Right ventricle myocardium superior (tissue), 1 donor: ENCODE measurements around the gene MED13. TPM values are rescaled to one million over a fixed set of nuclear protein-coding genes. Genes with fewer than 3 reads are reported as not detected.

Source experiments
- ATAC-seq: fragments of 200-7000 bp; cut with Tn5 transposase; one replicate; pipeline ENCODE4 v1.9.1; 2020; ENCODE audit warnings: mild to moderate bottlenecking; ENCODE audit not compliant: poor library complexity
- DNase-seq: peaks from one replicate; pipeline ENCODE4 v3.0.0-alpha.2; 2020
- intact Hi-C: fragments of 100-400 bp; cut with DNase I; formaldehyde crosslinking; loops from one replicate; pipeline ENCODE4 v1.11.2; 2022
- total RNA-seq: library from RNA; stranded (reverse); fragmentation: NEBNext Ultra II Directional; extraction: Animal tissue kit (Norgen Biotek cat#: 25700); gene quantifications from one replicate; pipeline ENCODE4 v1.2.1, GENCODE V29; 2021
- donor health status: DM: no; HTN: yes; CAD: no; lungs with severe emphysema.

The MED13 gene
- total RNA-seq, 1 donor from 2014 or later: 25.1 TPM

DNA sequence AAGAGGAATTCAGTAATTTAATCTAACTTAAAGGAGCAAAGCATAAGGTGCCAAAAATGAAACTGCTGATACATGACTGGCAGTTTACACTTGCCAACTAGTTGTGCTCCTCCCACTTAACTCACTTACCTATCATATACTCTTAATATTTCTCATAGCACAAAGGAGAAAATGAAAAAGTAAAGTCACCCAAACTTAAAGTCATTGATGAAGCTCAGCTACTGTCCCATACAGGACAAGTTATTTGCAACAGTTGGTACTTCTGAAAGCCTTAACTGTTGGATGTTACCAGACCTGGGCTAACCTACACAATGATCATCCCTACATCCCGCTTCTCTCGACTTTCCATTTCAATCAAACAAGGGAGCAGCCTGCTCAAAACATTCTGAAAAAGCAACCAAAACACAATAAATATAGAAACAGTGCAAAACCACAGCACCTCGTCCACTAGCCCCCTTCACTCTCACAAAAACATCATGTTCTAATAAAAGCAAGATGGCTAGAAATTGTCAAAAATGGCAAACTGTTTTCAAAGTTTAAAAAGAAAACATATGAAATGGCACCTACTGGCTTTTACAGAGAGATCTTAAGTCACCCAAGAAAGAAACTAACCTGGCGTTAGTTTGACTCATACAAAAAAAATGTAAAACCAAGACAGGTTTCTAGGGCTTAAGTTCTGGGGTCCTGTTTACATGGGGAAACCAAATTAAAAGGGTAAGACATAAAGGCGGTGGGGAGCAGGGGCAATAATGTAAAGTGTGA, 868 bp downstream of the MED13 start:
- ATAC-seq: no peak

DNA sequence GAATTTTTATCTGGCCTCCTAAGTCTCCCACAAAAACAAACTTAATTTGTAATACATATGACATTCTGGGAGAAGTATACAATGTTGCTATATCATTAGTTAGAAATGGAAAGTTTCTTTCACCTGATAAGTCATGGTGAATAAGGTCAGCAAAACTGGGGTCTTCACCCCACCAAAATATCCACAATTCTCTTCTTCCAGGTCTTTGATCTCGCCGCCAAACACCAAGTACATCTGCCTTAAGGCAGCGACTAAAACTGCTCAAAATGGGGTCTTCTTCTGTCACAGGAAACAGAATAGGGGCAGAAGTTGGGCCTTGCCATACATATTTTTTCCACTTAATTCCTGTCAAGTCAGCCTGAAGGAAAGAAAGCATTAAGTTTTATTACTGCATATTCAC, 2.1 kb downstream of the MED13 start:
- intact Hi-C loops: loop anchor here (10.0 kb wide), 1 partner anchor 648 kb away; no protein-coding TSS in a partner anchor
- no peak for ATAC-seq
- no peak for DNase-seq

More for the DNA sequence above, 868 bp downstream of the MED13 start:
- DNase-seq: no peak
- intact Hi-C loops: loop anchor here (10.0 kb wide), 1 partner anchor 649 kb away; no protein-coding TSS in a partner anchor

DNA sequence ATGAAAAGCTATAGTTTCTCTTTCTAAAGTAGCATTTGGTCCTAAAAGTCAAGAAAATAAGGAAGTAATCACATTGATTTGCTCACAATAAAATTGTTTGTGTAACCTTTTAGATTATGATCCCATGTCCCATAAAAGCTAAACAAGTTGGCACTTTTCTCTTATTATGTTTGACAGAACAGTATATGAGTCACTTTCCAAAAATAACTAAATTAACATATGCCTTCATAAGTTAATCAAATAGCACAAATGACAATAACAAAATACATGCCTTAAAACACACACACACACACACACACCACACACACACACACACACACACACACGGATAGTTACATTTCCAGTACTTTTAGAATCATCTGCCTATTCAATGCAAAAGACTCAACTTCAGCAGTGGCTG, 2.8 kb downstream of the MED13 start:
- intact Hi-C loops: loop anchor here (10.0 kb wide), 1 partner anchor 648 kb away; no protein-coding TSS in a partner anchor
- no peak for ATAC-seq
- no peak for DNase-seq

DNA sequence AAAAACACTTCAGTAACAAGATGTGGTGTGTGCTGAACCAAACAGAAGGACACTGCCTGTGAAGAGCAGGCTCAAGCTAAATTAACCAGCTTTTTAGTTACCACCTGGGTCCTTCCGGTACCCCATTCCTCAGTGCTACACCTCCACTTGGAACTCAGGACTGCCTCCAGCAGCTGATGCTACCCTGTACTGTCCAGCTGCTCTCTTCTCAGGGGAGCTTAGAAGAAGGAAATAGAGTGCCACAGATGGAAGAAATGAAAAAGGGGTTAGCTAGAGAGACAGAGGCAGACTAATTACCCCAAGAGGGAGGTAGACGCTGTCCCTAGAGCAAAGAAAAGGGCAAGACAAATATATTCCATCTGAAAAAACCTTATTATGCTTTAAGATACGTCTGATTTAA, 5.7 kb downstream of the MED13 start:
- ATAC-seq (no peak), DNase-seq (no peak)
- intact Hi-C loops: no loop called here

DNA sequence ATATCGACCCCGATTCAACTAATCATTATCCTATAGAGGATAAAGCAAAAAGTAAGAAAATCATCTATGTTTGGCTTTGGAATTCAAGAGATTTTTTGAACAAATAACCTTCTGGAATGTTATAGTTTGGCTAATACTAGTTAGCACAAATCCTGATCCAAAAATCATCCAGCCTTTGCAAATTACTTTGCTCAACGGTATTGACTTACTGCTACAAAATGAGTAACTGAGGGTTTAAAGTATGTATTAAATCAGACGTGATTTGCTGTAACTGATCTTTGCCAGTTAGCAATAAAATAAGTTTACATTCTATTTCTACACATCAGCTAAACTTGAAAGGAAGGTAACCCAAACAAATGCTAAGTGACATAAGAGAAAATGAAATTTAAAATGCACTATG, 6.5 kb downstream of the MED13 start:
- intact Hi-C loops: no loop called here
- ATAC-seq (no peak), DNase-seq (no peak)

DNA sequence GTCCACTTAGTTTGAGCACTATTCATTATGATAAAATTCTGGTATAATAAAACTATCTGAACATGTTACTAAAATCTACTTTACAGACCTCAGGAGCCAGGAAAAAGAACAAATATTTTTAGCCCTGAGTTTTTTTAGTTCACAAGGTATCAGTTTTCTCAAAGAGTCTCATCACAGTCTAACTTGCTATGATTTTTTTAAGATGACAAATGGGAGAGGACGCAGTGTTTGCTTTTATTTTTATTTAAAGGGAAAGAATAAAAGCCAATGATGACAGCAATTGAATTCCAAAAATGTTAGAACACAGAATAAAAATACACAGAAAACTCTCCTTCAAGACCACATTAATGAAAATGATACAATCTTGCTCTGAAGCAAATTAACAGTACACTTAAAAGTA, 7.4 kb downstream of the MED13 start:
- intact Hi-C loops: no loop called here
- ATAC-seq (no peak), DNase-seq (no peak)

DNA sequence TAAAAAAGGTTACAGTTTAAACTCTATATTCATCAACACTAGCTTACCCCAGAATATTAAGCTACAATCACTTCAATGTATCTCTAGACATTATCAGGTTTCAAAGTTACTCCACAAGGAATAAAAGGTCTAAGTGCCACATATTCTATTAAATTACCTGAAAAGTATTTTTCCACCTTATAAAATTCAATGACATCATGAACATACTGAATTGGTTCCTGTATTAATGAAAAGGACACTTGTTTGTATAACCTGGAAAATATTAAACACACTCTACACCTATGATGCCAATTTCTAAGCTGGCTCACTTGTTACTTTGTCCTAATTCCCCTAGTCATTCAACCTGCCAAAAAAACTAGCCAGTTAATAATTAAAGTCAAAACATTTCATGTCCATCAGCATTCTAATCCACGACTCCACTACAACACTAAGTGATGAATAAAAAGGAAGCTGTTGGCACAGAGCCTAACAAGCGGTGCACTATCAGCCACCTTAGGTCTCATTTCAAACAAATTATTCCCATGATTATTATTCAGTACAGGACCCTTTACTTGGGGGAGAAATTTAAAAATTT, 12.2 kb downstream of the MED13 start:
- intact Hi-C loops: no loop called here
- no peak for DNase-seq
- ATAC-seq: no peak

DNA sequence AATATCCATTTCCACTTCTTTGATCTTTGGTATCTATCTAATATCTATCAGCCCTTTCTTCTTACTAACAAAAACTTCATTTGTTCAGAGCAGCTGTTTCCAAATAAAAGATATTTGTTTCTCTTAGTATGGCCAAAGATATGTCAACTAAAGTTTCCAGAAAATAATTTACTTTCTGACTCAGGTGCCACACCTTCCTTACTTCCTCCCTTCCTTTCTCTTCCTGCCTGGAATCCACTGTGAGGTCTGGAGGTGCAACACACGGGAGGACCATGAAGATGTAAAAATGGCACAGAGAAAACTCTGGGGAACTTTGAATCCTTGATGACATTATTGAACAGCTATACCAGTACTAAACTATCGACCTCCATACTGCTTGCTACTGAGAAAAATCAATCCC, 14.0 kb downstream of the MED13 start:
- intact Hi-C loops: no loop called here

DNA sequence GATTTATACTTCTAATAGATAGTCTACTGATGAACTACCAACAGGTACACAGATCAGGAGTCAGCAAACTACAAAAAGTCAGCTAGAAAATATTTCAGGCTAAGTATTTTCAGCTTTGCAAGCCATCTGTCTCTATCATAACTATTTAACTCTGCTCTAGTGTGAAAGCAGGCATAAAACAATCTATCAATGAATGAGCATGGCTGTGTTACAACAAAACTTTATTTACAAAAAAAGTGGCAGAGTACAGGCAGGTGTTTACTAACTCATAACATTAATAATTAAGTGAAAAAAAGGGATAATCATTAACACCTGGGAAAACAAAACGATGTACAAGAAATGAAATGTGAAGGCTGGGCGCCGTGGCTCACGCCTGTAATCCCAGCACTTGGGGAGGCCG, 15.8 kb downstream of the MED13 start:
- DNase-seq (no peak), ATAC-seq (no peak)
- intact Hi-C loops: no loop called here

More for the DNA sequence above, 14.0 kb downstream of the MED13 start:
- no peak for DNase-seq
- ATAC-seq: no peak

DNA sequence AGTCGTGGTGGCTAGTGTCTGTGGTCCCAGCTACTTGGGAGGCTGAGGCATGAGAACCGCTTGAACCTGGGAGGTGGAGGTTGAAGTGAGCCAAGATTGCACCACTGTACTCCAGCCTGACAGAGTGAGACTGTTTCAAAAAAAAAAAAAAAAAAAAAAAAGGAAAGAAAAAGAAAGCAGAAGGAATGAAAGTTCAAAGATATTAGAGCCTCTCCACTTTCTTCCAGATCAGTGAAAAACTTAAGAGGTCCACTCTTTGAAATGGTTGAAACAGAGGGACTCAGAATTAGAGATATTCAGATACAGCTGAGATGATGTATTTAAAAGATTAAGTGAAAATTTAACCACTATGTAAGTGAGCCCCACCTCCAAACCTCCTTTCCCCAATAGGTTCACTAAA, 16.8 kb downstream of the MED13 start:
- intact Hi-C loops: no loop called here
- no peak for DNase-seq
- no peak for ATAC-seq

DNA sequence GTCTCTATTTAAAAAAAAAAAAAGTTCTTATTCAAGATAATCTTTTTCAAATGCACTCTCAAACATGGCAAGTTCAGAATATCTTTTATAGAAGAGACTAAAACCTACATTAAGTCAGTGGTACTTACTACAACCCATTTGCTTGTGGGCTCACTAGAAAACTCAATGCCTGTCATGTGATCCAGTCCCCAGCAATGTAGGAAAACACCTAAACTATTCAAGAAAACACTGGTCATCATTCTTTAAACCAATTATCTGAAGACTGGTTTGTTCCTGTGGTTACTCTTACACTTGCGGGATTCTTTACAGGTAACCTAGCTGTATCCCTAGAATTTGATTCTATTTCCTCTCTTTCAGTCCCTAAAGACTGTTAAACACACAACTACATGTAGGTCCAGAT, 19.6 kb downstream of the MED13 start:
- ATAC-seq: no peak
- DNase-seq: no peak
- intact Hi-C loops: no loop called here

DNA sequence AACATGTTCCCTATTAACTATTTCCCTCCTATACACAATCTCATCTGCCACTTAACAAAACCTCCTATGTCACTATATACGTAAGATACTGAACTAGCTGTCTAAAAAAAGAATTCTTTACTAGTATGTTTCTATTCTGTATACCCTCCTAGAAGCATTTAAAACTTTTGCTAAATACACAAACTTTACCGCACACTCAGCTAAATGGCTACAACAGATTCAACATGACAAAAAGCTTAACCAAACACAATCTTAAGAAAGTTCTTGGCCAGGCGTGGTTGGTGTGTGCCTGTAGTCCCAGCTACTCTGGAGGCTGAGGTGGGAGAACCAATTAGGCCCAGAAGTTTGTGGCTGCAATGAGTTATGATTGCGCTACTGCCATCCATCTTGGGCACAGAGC, 20.0 kb downstream of the MED13 start:
- intact Hi-C loops: no loop called here
- DNase-seq: no peak
- no peak for ATAC-seq

DNA sequence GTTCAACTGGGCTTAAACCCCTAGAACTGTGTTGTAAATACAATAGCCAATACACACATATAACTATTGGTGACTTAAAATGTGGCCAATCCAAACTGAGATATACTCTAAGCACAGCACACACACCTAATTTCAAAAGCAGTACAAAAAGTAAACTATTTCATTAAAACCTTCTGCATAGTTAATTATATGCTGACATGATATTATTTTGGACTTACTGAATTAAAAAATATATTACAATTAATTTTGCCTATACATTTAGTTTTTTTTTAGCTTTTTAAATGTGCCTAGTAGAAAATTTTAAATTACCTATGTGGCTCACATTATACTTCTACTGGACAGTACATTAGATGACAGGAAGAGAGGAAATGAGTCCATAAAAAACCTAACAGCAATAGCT, 21.5 kb downstream of the MED13 start:
- no peak for DNase-seq
- ATAC-seq: no peak
- intact Hi-C loops: no loop called here

DNA sequence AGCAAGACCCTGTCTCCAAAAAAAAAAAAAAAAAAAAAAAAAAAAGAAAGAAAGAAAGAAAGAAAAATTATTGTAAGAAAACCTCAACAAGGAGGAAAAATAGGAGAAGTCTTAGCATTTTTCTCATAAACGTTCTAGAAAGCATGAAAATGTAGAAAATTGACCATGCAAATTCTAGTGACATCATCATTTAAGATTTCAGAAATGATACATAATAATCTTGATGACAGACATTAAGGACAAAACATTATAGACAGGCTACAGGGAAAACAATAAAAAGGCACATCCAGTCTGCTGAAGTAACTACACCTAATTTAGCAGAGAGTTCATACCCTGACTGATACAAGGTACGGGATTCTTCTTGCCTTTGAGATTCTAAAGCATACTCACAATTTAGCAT, 21.9 kb downstream of the MED13 start:
- intact Hi-C loops: no loop called here
- no peak for ATAC-seq
- DNase-seq: no peak

DNA sequence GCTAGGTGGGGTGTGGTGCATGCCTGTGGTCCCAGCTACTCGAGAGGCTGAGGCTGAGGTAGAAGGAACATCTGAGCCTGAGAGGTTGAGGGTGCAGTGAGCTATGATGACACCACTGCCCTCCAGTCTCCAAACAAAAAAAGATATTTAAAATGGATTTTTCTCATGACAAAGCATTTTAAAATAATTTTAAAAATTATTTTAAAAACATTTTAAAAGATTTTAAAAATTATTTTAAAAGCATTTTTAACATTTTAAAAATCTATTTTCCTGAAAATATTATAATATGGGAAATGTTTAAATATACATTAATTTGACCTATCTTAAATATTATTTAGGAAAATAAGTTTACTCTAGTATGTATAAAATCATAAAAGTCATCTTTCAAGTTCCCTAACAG, 26.8 kb downstream of the MED13 start:
- DNase-seq: no peak
- ATAC-seq: peak; percentile 34
- intact Hi-C loops: no loop called here

DNA sequence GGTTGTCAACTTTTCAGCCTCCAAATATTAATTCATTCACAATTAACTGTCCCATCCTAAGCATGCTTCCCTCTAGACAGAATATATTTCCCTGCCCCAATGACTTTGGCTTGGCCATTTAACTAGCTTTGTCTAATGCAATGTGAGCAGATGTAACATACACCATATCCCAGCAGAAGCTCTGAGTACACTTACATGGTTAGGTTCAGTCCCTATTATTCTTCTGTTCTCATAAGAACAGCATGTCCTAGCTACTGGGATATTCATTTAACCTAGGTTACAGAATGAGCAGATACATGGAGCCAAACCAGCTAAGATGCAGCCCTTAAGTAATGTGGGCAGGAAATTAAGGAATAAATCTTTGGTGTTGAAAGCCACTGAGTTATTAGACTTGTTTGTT, 31.8 kb downstream of the MED13 start:
- ATAC-seq (no peak), DNase-seq (no peak)
- intact Hi-C loops: no loop called here

DNA sequence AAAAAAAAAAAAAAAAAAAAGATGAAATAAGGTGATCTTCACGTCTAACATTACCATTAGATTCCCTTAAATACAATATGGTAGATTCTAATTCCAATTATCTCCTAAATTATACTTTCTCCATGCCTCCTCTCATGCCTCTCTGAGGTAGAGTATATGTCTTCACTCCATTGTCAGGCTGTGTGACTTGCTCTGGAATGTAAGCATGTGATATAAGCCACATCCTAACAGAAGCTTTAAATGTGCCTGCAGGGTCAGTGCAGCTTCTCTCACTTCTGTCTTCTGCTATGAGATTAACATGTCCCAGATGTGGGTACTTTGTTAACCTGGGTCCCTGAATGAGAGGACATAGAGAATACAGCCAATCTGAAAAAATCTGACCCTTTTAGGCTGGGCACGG, 32.6 kb downstream of the MED13 start:
- ATAC-seq: peak; percentile 25
- no peak for DNase-seq
- intact Hi-C loops: no loop called here

DNA sequence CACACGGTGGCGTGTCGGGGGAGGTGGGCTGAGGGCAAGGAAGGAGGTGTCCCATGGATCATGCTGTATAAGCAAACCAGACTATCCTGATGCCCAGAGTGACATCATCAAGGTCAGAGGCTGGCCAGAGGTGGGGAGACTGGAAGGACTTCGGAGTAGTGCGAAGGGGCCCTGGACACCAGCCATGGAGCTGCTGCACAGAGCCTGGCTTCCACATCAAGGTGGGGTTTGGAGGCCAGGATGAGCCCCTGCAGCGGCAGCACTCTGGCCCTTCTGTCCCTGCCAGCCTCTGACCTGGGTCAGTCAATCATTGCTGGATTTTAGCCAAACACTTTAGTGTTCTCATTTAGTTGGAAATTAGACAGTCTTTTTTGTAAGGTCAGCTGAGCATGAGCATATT, 34.8 kb downstream of the MED13 start:
- DNase-seq (no peak), ATAC-seq (no peak)
- intact Hi-C loops: no loop called here

DNA sequence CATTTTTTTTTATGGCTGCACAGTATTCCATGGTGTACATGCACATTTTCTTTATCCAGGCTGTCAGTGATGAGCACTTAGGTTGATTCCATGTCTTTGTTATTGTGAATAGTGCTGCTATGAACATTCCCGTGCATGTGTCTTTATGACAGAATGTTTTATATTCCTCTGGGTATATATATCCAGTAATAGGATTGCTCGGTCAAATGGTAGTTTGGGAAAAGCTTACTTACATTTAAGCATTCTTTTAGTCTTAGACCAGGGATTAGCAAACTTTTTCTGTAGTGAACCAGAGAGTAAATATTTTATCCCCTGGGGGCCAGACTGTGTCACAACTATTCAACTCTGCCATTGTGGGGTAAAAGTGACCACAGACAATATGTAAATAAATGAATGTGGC, 40.2 kb downstream of the MED13 start:
- intact Hi-C loops: no loop called here
- DNase-seq (no peak), ATAC-seq (no peak)

DNA sequence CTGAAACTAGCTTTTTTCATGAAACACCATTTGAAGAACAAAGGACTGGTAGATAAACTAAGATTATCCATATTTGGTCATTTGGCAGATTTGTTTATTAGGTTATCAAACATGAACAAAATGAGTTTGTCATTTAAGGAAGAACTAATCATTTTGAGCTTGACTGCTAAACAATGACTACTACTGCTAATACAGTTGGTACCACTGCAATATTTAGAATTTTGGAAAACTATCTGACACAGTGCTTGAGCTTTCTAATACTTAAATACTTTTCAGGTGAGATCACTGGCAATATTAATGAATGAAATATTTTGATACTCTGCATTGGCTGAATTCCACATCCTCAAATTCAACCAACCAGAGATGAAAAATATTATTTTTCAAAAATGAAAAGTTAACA, 47.2 kb downstream of the MED13 start:
- DNase-seq (no peak), ATAC-seq (no peak)
- intact Hi-C loops: no loop called here

DNA sequence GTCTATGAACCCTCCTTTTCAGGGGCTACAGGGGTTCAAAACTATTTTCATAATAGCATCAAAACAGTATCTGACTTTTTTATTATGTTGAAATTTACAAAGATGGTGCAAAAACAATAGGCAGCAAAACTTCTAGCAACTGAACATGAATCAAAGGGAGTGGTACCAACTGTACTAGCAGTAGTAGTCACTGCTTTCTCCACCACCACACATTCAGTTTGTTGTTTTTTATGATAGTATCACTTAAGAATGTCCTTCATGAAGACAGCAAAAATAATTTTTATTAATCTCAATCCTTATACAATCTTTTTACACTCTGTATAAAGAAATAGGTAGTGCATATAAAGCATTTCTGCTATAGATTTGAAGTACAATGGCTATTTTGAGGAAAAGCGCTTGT, 47.6 kb downstream of the MED13 start:
- DNase-seq (no peak), ATAC-seq (no peak)
- intact Hi-C loops: no loop called here
